ENCODE measurements around the gene CDC20B. TPM values are rescaled to one million over a fixed set of nuclear protein-coding genes. Genes with fewer than 3 reads are reported as not detected.
"Not testable (repeated sequence)": the region's sequence is repeated elsewhere in the genome, so short reads cannot be mapped to it uniquely, and the experiment has no call there.

The CDC20B gene
- total RNA-seq, 1 experiment from 2014 or later: not detected

- peak; percentile 19 for DNase-seq (ENCODE audit: low spot score)
Observed at GRCh38 chr5:55160493-55161209, 12.3 kb downstream of the CDC20B start.

GRCh38 chr5:55159763-55160492 is 13.0 kb downstream of the CDC20B start, which contains the start of gene GPX8:
Gene GPX8 (plus strand): TSS chr5:55160171. CDS start chr5:55160193, 22 bp downstream.
- DNase-seq (ENCODE audit: low spot score): peak; percentile 68

DNA sequence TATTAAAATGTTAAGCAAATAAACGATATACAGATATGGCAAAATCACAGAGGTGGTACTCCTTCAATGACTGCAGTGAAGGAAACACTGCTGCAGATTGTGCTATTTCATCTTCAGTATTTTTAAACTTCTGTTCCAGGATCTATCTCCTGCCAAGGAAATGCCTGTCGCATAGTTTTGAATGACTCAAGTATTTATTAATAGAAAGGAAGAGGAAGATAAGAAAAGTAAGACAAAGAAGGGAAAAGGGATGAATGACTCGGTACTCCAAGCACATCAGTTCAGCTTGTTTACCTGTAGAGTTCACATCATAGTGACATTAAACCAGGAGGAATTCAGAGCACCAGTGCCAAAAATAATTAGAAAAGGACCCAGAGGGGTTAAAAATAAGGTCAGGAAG is 18.1 kb downstream of the CDC20B start:
- no peak for DNase-seq (ENCODE audit: low spot score)

DNA sequence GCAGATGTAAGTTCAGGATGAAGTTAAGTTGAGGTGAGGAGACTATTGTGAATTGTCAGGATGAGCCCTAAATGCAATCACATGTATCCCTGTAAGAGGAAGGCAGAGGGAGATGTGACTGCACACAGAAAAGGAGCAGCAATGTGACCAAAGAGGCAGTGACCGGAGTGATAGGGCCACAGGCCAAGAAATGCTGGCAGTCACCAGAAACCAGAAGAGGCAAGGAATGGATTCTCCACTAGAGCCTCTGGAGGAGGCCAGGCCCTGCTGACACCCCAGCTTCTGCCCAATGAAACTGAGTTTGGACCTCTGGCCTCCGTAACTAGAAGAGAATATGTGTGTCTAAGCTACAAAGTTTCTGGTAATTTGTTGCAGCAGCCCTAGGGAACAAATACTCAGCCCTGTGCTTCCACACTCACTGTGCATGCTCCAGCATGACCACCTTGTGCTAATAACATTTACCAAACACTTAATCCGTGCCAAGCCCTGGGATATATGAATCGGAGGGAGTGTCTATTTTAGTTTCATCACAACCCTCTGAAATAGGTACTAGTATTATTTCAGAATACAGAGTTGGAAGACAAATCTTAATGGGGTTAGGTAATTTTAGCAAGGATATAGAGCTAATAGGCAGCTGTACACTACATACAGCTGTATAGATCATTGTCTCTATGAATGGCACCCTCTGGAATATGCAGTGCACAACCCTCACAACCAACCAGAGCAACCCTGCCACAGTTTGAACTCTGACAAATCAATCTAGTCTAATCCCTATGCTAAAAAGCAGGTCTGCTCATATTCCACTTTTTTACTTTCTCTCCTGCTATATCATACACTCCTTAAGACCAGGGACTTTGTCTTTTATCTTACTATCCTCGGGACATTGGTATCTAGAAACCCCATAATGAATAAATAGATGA is 20.8 kb downstream of the CDC20B start:
- DNase-seq (ENCODE audit: low spot score): no peak

GRCh38 chr5:55149308-55149795 is 23.6 kb downstream of the CDC20B start:
- DNase-seq (ENCODE audit: low spot score): no peak

GRCh38 chr5:55146543-55147151 is 26.3 kb downstream of the CDC20B start:
- peak; percentile 96 for DNase-seq (ENCODE audit: low spot score)

GRCh38 chr5:55146080-55146479 is 26.9 kb downstream of the CDC20B start:
- no peak for DNase-seq (ENCODE audit: low spot score)

DNA sequence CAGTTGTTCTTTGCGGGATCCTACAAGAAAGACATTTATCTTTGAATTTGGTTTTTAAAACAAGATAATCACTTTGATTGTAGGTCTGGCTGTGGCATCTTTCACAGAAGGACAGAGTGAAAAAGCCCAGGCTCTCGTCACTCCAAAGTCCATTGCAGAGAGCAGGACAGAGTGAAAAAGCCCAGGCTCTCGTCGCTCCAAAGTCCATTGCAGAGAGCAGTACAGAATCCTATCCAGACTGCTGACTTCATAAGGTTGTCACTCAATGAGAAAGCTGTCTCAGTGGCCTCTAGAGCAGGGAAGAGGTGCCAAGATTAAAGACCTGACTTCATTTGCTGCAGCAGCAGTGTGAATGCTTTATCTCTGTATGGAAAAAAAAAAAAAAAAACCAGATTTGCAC is 29.4 kb downstream of the CDC20B start:
- DNase-seq (ENCODE audit: low spot score): no peak

DNA sequence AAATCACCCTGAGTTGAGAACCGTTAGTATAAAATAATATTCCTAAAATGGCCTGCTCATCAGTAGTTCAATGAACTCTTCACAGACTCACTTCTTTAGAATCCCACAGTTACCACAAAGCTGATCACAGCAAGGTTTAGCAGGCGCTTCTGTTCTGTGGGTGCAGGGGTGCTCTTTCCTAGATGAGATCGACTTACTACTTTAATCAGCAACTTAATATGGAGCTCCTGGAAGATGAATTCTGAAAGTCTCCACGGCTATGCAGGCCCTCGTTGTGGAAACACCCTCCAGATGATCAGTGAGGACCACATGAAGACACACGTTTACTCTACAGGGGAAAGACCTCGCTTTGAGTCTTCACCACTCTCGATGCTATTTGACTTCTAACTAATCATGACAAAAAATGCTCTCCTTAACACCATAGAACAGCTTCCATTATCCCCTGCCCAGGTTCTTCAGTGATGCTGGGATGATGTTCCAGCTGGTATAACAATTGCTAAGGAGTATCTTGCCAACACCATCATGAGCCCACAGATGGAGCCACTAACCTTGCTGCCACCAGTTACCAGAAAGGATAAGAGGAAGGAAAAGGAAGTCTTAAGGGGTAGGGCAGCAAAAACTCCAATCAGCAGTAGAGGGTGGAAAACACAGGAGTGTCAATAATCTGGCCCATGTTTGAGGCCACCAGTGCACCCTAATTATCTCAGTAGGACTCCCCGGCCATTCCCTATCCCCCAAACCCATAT is 30.9 kb downstream of the CDC20B start:
- DNase-seq (ENCODE audit: low spot score): no peak

DNA sequence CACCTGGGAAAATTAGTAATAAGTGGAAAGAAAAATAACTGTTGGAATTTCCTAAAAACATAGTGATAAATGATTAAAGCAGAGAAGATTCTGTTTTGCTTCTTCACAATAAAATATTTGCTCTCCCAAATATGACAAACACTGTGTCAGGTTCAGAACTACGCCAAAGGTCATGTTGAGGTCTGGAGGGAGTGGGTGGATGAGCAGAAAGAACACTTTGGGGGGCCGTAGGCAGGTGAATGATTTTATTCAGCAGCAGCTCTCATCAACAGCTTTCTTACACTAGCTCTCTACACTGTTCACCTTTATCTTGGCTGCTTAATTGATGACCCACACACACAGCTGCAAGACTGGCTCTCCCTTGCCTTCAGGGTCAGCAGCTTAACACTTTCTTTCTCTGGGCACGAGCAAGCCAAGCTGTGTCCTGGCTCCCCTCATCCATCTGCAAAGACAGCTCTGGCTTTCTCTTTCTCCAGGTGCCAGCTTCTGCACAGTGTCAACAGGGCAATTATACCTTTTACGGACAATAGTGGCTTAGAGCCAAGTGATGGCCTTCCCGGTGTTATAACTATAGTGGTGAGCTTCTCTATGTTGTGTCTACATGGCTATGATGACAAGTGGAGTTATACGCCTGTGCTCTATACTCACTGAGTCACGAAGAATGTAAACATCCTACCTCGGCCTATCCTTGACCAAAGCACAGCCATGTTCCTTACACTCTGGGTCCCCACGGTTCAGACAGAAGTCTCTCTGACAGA is 31.9 kb downstream of the CDC20B start:
- no peak for DNase-seq (ENCODE audit: low spot score)

DNA sequence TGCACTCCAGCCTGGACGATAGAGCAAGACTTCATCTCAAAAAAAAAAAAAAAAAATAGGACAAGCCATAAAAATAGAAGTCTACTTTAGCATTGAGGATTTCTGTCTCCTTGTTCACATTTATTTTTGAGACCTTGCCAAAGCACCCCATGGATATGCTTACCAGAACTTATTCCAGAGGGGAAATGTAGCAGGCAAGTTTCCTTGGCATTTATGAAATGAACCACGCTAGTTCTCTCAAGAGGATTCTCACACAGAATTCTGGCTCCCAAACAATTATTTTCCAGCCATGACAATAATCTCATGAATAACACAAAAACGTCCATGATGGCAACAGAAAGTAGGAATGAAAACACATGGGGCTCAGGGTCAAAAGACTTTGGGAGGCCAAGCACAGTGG is 36.5 kb downstream of the CDC20B start:
- no peak for DNase-seq (ENCODE audit: low spot score)

DNA sequence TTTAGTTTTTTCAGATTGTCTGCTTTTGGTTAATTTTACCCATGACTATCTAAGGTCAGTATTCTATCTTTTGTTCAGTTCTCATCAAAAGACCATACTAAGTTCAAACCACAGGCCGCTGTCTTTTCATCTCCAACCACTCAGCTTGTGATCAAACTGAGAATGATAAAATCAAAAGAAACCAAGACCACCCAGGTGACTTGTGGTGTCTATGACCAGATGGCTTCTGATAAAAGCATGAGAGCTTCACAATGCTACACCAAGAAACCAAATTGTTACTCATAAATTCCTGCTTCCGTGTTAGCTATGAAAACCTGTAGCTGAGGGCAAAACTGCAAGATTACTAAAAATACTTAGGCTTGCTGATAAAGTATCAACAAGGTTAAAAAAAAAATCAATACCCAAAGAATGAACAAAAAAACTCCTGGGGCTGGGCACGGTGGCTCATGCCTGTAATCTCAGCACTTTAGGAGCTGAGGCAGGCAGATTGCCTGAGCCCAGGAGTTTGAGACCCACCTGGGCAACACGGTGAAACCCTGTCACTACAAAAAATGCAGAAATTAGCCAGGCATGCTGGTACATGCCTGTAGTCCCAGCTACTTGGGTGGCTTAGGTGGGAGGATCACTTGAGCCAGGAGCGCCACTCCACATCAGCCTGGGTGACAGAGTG is 38.8 kb downstream of the CDC20B start:
- DNase-seq (ENCODE audit: low spot score): no peak

DNA sequence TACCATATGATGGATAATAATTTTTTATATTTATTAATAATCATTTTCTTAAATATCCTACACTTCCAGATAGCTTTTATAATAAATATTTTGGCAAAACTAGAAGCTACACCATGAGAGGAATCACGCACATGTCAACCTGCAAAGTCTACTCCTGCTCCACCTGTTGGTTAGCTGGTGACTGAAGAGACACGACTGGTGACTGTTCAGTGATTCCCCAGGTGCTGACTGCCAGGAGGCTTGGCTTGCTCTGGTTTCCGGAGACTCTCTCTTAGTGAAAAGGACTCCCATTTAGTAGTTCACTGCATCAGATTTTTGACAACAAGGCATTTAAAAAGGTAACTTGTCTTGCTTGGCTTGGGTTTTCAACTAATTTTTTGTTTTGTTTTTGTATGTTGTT is 49.6 kb downstream of the CDC20B start:
- no peak for DNase-seq (ENCODE audit: low spot score)

- no peak for DNase-seq (ENCODE audit: low spot score)
Observed at GRCh38 chr5:55114061-55114460, 58.9 kb downstream of the CDC20B start.

- no peak for DNase-seq (ENCODE audit: low spot score)
Observed at GRCh38 chr5:55113327-55113726, 59.6 kb downstream of the CDC20B start.

- DNase-seq (ENCODE audit: low spot score): no peak
Observed at GRCh38 chr5:55110217-55110616, 62.8 kb downstream of the CDC20B start.

- no peak for DNase-seq (ENCODE audit: low spot score)
Observed at GRCh38 chr5:55108661-55109060, 64.3 kb downstream of the CDC20B start.

DNA sequence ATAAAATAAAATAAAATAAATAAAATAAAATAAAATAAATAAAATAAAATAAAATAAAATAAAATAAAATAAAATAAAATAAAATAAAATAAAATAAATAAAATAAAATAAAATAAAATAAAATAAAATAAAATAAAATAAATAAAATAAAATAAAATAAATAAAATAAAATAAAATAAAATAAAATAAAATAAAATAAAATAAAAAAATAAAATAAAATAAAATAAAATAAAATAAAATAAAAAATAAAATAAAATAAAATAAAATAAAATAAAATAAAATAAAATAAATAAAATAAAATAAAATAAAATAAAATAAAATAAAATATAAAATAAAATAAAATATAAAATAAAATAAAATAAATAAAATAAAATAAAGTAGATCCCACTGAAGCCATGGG is 67.0 kb downstream of the CDC20B start:
- not testable (repeated sequence) for DNase-seq (ENCODE audit: low spot score)

- no peak for DNase-seq (ENCODE audit: low spot score)
Observed at GRCh38 chr5:55104946-55105701, 67.9 kb downstream of the CDC20B start.
